Neural cell (in vitro differentiated cells): ENCODE results near the gene ANKRD1.

Experiments used
- CTCF ChIP-seq: fragments of 450-650 bp; IDR thresholded peaks from 2 replicates; pipeline ENCODE4 v1.5.1; 2014; ENCODE audit warnings: antibody characterized with exemption, mild to moderate bottlenecking, moderate library complexity; ENCODE audit not compliant: poor library complexity, severe bottlenecking
- EZH2 ChIP-seq: fragments of 200-600, 300-800 bp; shearing (Covaris generic), sonication (generic); IDR thresholded peaks from 2 replicates; pipeline ENCODE4 v1.6.1; 2014; ENCODE audit warnings: antibody characterized with exemption, low read length, borderline replicate concordance, mild to moderate bottlenecking; ENCODE audit not compliant: insufficient read depth, poor library complexity, severe bottlenecking
- SMC3 ChIP-seq: fragments of 450-650 bp; conservative IDR thresholded peaks from 2 replicates; pipeline ENCODE4 v1.6.1; 2014; ENCODE audit warnings: antibody characterized with exemption, mild to moderate bottlenecking, moderate library complexity; ENCODE audit not compliant: poor library complexity

DNA sequence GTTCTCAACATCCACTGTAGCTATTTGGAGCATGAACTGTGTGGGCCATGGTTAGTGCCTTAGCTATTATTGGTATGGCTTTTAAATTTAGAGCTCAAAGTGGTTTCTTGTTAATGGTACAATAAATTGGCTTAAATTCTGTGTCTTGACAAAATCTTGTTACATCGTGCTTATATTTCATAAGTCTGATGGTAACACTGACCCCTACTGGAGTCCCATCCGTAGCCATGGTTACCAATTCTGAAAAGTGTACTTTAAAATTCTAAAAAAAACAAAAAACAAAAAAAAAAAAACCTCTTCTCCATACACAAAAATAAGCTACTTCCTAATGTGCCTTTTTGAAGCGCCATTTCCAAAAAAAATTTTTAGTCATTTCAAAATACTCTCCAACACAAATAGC, 55.5 kb downstream of the ANKRD1 start:
- TF ChIP-seq CTCF (peak; percentile 50), EZH2 (no peak), SMC3 (no peak)
